Measurements from ENCODE around the gene PKNOX2. TPM values are rescaled to one million over a fixed set of nuclear protein-coding genes. Genes with fewer than 3 reads are reported as not detected.

PKNOX2 gene
- total RNA-seq, 1 experiment from 2014 or later = not detected

GRCh38 chr11:125319649-125320048 is 155.1 kb downstream of the PKNOX2 start:
- H3K27ac ChIP-seq = no peak overlapping the region

GRCh38 chr11:125320347-125321076 is 156.0 kb downstream of the PKNOX2 start:
- no peak for DNase-seq (ENCODE audit: low read depth in 1 of 2, low spot score in 2 of 2)
- Histone ChIP-seq H3K27ac (no peak overlapping the region), H3K4me3 (no peak overlapping the region), H3K27me3 (replicated peaks) (no peaks in the 10 kb centered on the region), H3K36me3 (no peaks in the 10 kb centered on the region), H3K4me1 (replicated peaks) (no peaks in the 10 kb centered on the region), H3K9me3 (replicated peaks) (no peaks in the 10 kb centered on the region)

More at GRCh38 chr11:125319649-125320048, 155.1 kb downstream of the PKNOX2 start:
- H3K4me1 ChIP-seq (replicated peaks) = no peaks in the 10 kb centered on the region
- no peak overlapping the region for H3K4me3 ChIP-seq
- no peaks in the 10 kb centered on the region for H3K9me3 ChIP-seq (replicated peaks)
- no peaks in the 10 kb centered on the region for H3K27me3 ChIP-seq (replicated peaks)
- no peak for DNase-seq (ENCODE audit: low read depth in 1 of 2, low spot score in 2 of 2)
- no peaks in the 10 kb centered on the region for H3K36me3 ChIP-seq

- Histone ChIP-seq H3K27ac (no peak overlapping the region), H3K9me3 (replicated peaks) (no peaks in the 10 kb centered on the region), H3K4me3 (no peak overlapping the region), H3K36me3 (no peaks in the 10 kb centered on the region), H3K27me3 (replicated peaks) (no peaks in the 10 kb centered on the region), H3K4me1 (replicated peaks) (no peaks in the 10 kb centered on the region)
- no peak for DNase-seq (ENCODE audit: low read depth in 1 of 2, low spot score in 2 of 2)
These were observed 157.7 kb downstream of the PKNOX2 start for GRCh38 chr11:125322289-125322688.

- Histone ChIP-seq H3K27ac (no peak overlapping the region), H3K27me3 (replicated peaks) (no peaks in the 10 kb centered on the region), H3K4me1 (replicated peaks) (no peaks in the 10 kb centered on the region), H3K9me3 (replicated peaks) (no peaks in the 10 kb centered on the region), H3K4me3 (no peak overlapping the region), H3K36me3 (no peaks in the 10 kb centered on the region)
- no peak for DNase-seq (ENCODE audit: low read depth in 1 of 2, low spot score in 2 of 2)
These were observed 160.6 kb downstream of the PKNOX2 start for GRCh38 chr11:125325196-125325595.

- no peaks in the 10 kb centered on the region for H3K9me3 ChIP-seq (replicated peaks)
- H3K27ac ChIP-seq = no peak overlapping the region
- DNase-seq (ENCODE audit: low read depth in 1 of 2, low spot score in 2 of 2) = no peak
- H3K4me3 ChIP-seq = no peak overlapping the region
- H3K36me3 ChIP-seq = no peaks in the 10 kb centered on the region
- no peaks in the 10 kb centered on the region for H3K4me1 ChIP-seq (replicated peaks)
- no peaks in the 10 kb centered on the region for H3K27me3 ChIP-seq (replicated peaks)
These were observed 161.6 kb downstream of the PKNOX2 start for GRCh38 chr11:125326126-125326525.

- no peaks in the 10 kb centered on the region for H3K9me3 ChIP-seq (replicated peaks)
- no peak for DNase-seq (ENCODE audit: low read depth in 1 of 2, low spot score in 2 of 2)
- no peaks in the 10 kb centered on the region for H3K4me1 ChIP-seq (replicated peaks)
- no peaks in the 10 kb centered on the region for H3K27me3 ChIP-seq (replicated peaks)
- H3K4me3 ChIP-seq = no peak overlapping the region
- H3K36me3 ChIP-seq = no peaks in the 10 kb centered on the region
- no peak overlapping the region for H3K27ac ChIP-seq
These were observed 163.1 kb downstream of the PKNOX2 start for GRCh38 chr11:125327518-125328224.

GRCh38 chr11:125328225-125328580 is 163.7 kb downstream of the PKNOX2 start:
- no peak for DNase-seq (ENCODE audit: low read depth in 1 of 2, low spot score in 2 of 2)
- H3K27me3 ChIP-seq (replicated peaks) = no peaks in the 10 kb centered on the region
- no peaks in the 10 kb centered on the region for H3K9me3 ChIP-seq (replicated peaks)
- no peak overlapping the region for H3K4me3 ChIP-seq
- no peaks in the 10 kb centered on the region for H3K4me1 ChIP-seq (replicated peaks)
- H3K27ac ChIP-seq = no peak overlapping the region
- H3K36me3 ChIP-seq = no peaks in the 10 kb centered on the region

- Histone ChIP-seq H3K27me3 (replicated peaks) (no peaks in the 10 kb centered on the region), H3K4me1 (replicated peaks) (no peaks in the 10 kb centered on the region), H3K9me3 (replicated peaks) (no peaks in the 10 kb centered on the region), H3K36me3 (no peaks in the 10 kb centered on the region), H3K27ac (no peak overlapping the region), H3K4me3 (no peak overlapping the region)
- no peak for DNase-seq (ENCODE audit: low read depth in 1 of 2, low spot score in 2 of 2)
These were observed 165.2 kb downstream of the PKNOX2 start for GRCh38 chr11:125329786-125330185.

- DNase-seq (ENCODE audit: low read depth in 1 of 2, low spot score in 2 of 2) = no peak
- Histone ChIP-seq H3K9me3 (replicated peaks) (no peaks in the 10 kb centered on the region), H3K4me1 (replicated peaks) (no peaks in the 10 kb centered on the region), H3K4me3 (no peak overlapping the region), H3K27me3 (replicated peaks) (no peaks in the 10 kb centered on the region), H3K27ac (no peak overlapping the region), H3K36me3 (no peaks in the 10 kb centered on the region)
These were observed 166.1 kb downstream of the PKNOX2 start for GRCh38 chr11:125330462-125331325.

- Histone ChIP-seq H3K27ac (no peak overlapping the region), H3K4me1 (replicated peaks) (no peaks in the 10 kb centered on the region), H3K9me3 (replicated peaks) (no peaks in the 10 kb centered on the region), H3K27me3 (replicated peaks) (no peaks in the 10 kb centered on the region), H3K4me3 (no peak overlapping the region), H3K36me3 (no peaks in the 10 kb centered on the region)
- DNase-seq (ENCODE audit: low read depth in 1 of 2, low spot score in 2 of 2) = no peak
These were observed 166.9 kb downstream of the PKNOX2 start for GRCh38 chr11:125331357-125332035.

- no peak overlapping the region for H3K4me3 ChIP-seq
- H3K9me3 ChIP-seq (replicated peaks) = no peaks in the 10 kb centered on the region
- DNase-seq (ENCODE audit: low read depth in 1 of 2, low spot score in 2 of 2) = no peak
- H3K27ac ChIP-seq = no peak overlapping the region
- H3K4me1 ChIP-seq (replicated peaks) = no peaks in the 10 kb centered on the region
- H3K36me3 ChIP-seq = no peaks in the 10 kb centered on the region
- H3K27me3 ChIP-seq (replicated peaks) = no peaks in the 10 kb centered on the region
These were observed 168.3 kb downstream of the PKNOX2 start for GRCh38 chr11:125332821-125333220.

- no peak overlapping the region for H3K27ac ChIP-seq
- no peaks in the 10 kb centered on the region for H3K27me3 ChIP-seq (replicated peaks)
- no peak for DNase-seq (ENCODE audit: low read depth in 1 of 2, low spot score in 2 of 2)
- no peaks in the 10 kb centered on the region for H3K36me3 ChIP-seq
- no peaks in the 10 kb centered on the region for H3K4me1 ChIP-seq (replicated peaks)
- H3K4me3 ChIP-seq = no peak overlapping the region
- H3K9me3 ChIP-seq (replicated peaks) = no peaks in the 10 kb centered on the region
These were observed 169.0 kb downstream of the PKNOX2 start for GRCh38 chr11:125333354-125334073.

GRCh38 chr11:125335106-125335505 is 170.6 kb downstream of the PKNOX2 start:
- H3K36me3 ChIP-seq = no peaks in the 10 kb centered on the region
- H3K9me3 ChIP-seq (replicated peaks) = no peaks in the 10 kb centered on the region
- no peaks in the 10 kb centered on the region for H3K4me1 ChIP-seq (replicated peaks)
- H3K4me3 ChIP-seq = no peak overlapping the region
- DNase-seq (ENCODE audit: low read depth in 1 of 2, low spot score in 2 of 2) = no peak
- no peaks in the 10 kb centered on the region for H3K27me3 ChIP-seq (replicated peaks)
- no peak overlapping the region for H3K27ac ChIP-seq

Data from SJSA1 (cell line).